ENCODE data around the gene SIAH1.

- TF ChIP-seq EZH2 (IDR thresholded peaks at IDR 0.05; ENCODE audit: insufficient read depth, poor library complexity, severe bottlenecking), result no peak
- no peak for TF ChIP-seq EZH2phosphoT487 (IDR thresholded peaks at IDR 0.05; ENCODE audit: insufficient read depth, low read depth)
Observed at GRCh38 chr16:48361012-48361411, 24.2 kb downstream of the SIAH1 start.
